B cell (primary cell): ENCODE results near the gene DEFB128. TPM values are rescaled to one million over a fixed set of nuclear protein-coding genes. Genes with fewer than 3 reads are reported as not detected.
"Not testable (repeated sequence)": the region's sequence is repeated elsewhere in the genome, so short reads cannot be mapped to it uniquely, and the experiment has no call there.

Experiments used
- ATAC-seq: fragments of 200-7000 bp; cut with Tn5 transposase; one replicate; pipeline ENCODE4 v1.10.0; 2021; ENCODE audit warnings: low read depth, mild to moderate bottlenecking, moderate number of reproducible peaks, moderate library complexity
- CTCF ChIA-PET: fragments of 350-600 bp; sonication (Branson Sonifier 250); formaldehyde crosslinking; loops from one replicate; lab custom pipeline; 2021; ENCODE audit warnings: antibody characterized with exemption, inconsistent platforms; lab: Charles Lee
- POLR2A ChIA-PET: fragments of 350-600 bp; sonication (Branson Sonifier 250); formaldehyde crosslinking; loops from one replicate; lab custom pipeline; 2021; ENCODE audit warnings: antibody characterized with exemption; lab: Charles Lee
- DNase-seq: peaks from one replicate; pipeline ENCODE4 v3.0.0; 2013
- H2AFZ ChIP-seq: 2 replicates; pipeline ENCODE4 v1.6.1; 2012; ENCODE audit warnings: mild to moderate bottlenecking, low read depth, low read length; ENCODE audit not compliant: insufficient read depth, poor library complexity, severe bottlenecking
- H3K27ac ChIP-seq, 2 donors: 1 replicate in 1 of 2; 2 replicates in 1 of 2; pipeline ENCODE4 v1.5.1; 2012 to 2013; ENCODE audit warnings: low read length in 2 of 2, mild to moderate bottlenecking in 2 of 2, moderate library complexity in 1 of 2
- H3K27me3 ChIP-seq, 4 experiments: fragments of 200-600 bp in 1 of 4; sonication (generic) in 1 of 4; replicated peaks in 1 of 4; 1 replicate in 2 of 4; 2 replicates in 2 of 4; pipeline versions ENCODE4 v1.6.1 to v1.7.0; 2013 to 2016; ENCODE audit warnings: low read length in 3 of 4, mild to moderate bottlenecking in 2 of 4, mixed read lengths in 1 of 4, moderate library complexity in 1 of 4; ENCODE audit not compliant: insufficient read depth in 4 of 4, control insufficient read depth in 3 of 4; ENCODE audit errors: control extremely low read depth in 1 of 4
- H3K36me3 ChIP-seq, 2 experiments: replicated peaks in 1 of 2; 1 replicate in 1 of 2; 2 replicates in 1 of 2; pipeline versions ENCODE4 v1.6.1 to v1.7.1; 2013; ENCODE audit warnings: low read length in 1 of 2; ENCODE audit not compliant: insufficient read depth in 2 of 2, control insufficient read depth in 1 of 2; ENCODE audit errors: control extremely low read depth in 1 of 2, extremely low read depth in 1 of 2
- H3K4me1 ChIP-seq, 2 donors: fragments of 200-600 bp in 1 of 2; sonication (generic) in 1 of 2; 1 replicate in 1 of 2; 2 replicates in 1 of 2; pipeline versions ENCODE4 v1.5.1 to v1.6.1; 2013 to 2017; ENCODE audit warnings: low read length in 2 of 2; ENCODE audit not compliant: control insufficient read depth in 2 of 2, insufficient read depth in 2 of 2
- H3K4me2 ChIP-seq: replicated peaks from 2 replicates; pipeline ENCODE3; 2012; ENCODE audit warnings: mild to moderate bottlenecking, low read depth, low read length; ENCODE audit not compliant: poor library complexity, severe bottlenecking
- H3K4me3 ChIP-seq, 5 experiments: fragments of 200-600 bp in 1 of 5; sonication (generic) in 1 of 5; 1 replicate in 3 of 5; 2 replicates in 2 of 5; pipeline versions ENCODE4 v1.5.1 to v1.7.0; 2011 to 2016; ENCODE audit warnings: low read length in 4 of 5, mild to moderate bottlenecking in 4 of 5, low read depth in 2 of 5, control low read depth in 1 of 5, moderate library complexity in 1 of 5; ENCODE audit not compliant: insufficient read depth in 1 of 5; ENCODE audit errors: control extremely low read depth in 1 of 5, extremely low read depth in 1 of 5
- H3K79me2 ChIP-seq: fragments of 200-600 bp; sonication (generic); one replicate; pipeline ENCODE4 v1.6.0; 2016; ENCODE audit warnings: low read length; ENCODE audit not compliant: control insufficient read depth, insufficient read depth
- H3K9ac ChIP-seq: fragments of 200-600 bp; sonication (generic); 2 replicates; pipeline ENCODE4 v1.6.1; 2017; ENCODE audit warnings: mild to moderate bottlenecking, low read length, moderate library complexity
- H3K9me3 ChIP-seq, 3 donors: one replicate each; pipeline versions ENCODE4 v1.6.1 to v1.7.1; 2013; ENCODE audit warnings: low read length in 2 of 3; ENCODE audit not compliant: control insufficient read depth in 2 of 3, insufficient read depth in 1 of 3; ENCODE audit errors: control extremely low read depth in 1 of 3
- H4K20me1 ChIP-seq: 2 replicates; pipeline ENCODE4 v1.6.0; 2012; ENCODE audit warnings: mild to moderate bottlenecking, low read length; ENCODE audit not compliant: insufficient read depth, control insufficient read depth, poor library complexity, severe bottlenecking
- H3K27ac Mint-ChIP-seq: one replicate; pipeline ENCODE4 v1.8.0; 2021; ENCODE audit warnings: mixed read lengths
- H3K27me3 Mint-ChIP-seq: one replicate; pipeline ENCODE4 v1.8.0; 2021; ENCODE audit warnings: mixed read lengths
- H3K4me1 Mint-ChIP-seq: one replicate; pipeline ENCODE4 v1.8.0; 2021; ENCODE audit warnings: mixed read lengths
- H3K4me3 Mint-ChIP-seq: one replicate; pipeline ENCODE4 v1.8.0; 2021; ENCODE audit warnings: mixed read lengths
- H3K9me3 Mint-ChIP-seq: one replicate; pipeline ENCODE4 v1.8.0; 2022; ENCODE audit warnings: mixed read lengths; ENCODE audit not compliant: insufficient read depth
- EZH2 ChIP-seq: IDR thresholded peaks from 2 replicates; pipeline ENCODE4 v1.6.1; 2012; ENCODE audit warnings: borderline replicate concordance, low read depth, mild to moderate bottlenecking, moderate library complexity, low read length; ENCODE audit not compliant: insufficient read depth, poor library complexity, severe bottlenecking
- WGBS: methylation state at CpG from one replicate; pipeline ENCODE4 v1.1.5; 2013; ENCODE audit warnings: missing lambda C conversion rate; ENCODE audit not compliant: insufficient coverage; 5-methylcytosine and 5-hydroxymethylcytosine counted together
- intact Hi-C: fragments of 100-400 bp; cut with micrococcal nuclease; formaldehyde crosslinking; loops from one replicate; pipeline ENCODE4 v1.10.0; 2022
- polyA plus RNA-seq: library from polyadenylated mRNA; depleted of rRNA; stranded (reverse); fragments of >200 nt; gene quantifications from 2 replicates; pipeline ENCODE4 v1.2.3, GENCODE V29; 2012
- total RNA-seq, 2 donors: library from RNA; stranded (reverse); fragments of 120-200 nt in 1 of 2; gene quantifications; 1 replicate in 1 of 2; 2 replicates in 1 of 2; pipeline versions ENCODE4 v1.2.3 to v1.2.4, GENCODE V29; 2013 to 2022
- TF ChIP-seq, protein P1 (sequence below): fragments of 200-600 bp; IDR thresholded peaks from one replicate; pipeline ENCODE4 v1.8.0; 2022; ENCODE audit warnings: antibody characterized with exemption, mild to moderate bottlenecking

The DEFB128 gene
- total and polyA plus RNA-seq, 2 donors (not counting 1 experiment from before 2014, with no cell fraction given) = not detected

DNA sequence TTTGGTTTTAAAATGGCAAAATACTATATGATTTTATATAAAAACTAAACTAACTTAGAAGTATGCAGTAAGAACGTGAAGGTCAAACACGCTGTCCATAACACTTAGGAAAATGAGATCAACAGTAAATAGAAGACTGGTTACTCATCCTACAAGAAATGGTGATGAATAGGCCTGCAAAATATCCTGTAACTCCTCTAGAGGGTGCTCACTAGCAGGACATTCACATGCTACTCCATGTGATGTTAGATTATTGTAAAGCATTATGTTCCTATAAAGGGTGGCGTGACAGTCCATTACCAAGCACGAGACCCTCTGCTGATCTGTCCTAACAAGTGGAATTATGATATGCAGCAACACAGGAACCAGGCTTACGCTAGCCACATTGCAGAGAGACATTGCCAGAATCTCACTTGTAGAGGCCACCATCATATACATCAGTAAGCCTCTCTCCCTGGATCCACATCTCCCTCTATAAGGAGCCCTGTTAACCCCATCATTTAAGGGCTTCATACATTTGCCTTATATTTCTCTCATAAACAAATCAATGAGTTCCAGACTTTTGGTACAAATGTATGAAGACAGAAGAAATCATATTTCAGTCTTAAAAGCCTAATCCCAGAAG is 19.5 kb upstream of the DEFB128 start:
- Histone ChIP-seq H3K36me3 (no peaks in the 10 kb centered on the region), H3K79me2 (no peaks in the 10 kb centered on the region), H3K27ac (no peak overlapping the region), H3K4me2 (no peak overlapping the region), H3K9me3 (no peaks in the 10 kb centered on the region), H4K20me1 (no peaks in the 10 kb centered on the region), H3K9ac (no peak overlapping the region), H2AFZ (no peak overlapping the region), H3K4me1 (no peaks in the 10 kb centered on the region), H3K4me3 (no peak overlapping the region), H3K27me3 (no peaks in the 10 kb centered on the region)
- POLR2A ChIA-PET = no interaction called here
- peaks cover 22% of the 10 kb centered on the region for H3K27me3 Mint-ChIP-seq
- no peak overlapping the region for H3K27ac Mint-ChIP-seq
- TF ChIP-seq, protein P1, sequence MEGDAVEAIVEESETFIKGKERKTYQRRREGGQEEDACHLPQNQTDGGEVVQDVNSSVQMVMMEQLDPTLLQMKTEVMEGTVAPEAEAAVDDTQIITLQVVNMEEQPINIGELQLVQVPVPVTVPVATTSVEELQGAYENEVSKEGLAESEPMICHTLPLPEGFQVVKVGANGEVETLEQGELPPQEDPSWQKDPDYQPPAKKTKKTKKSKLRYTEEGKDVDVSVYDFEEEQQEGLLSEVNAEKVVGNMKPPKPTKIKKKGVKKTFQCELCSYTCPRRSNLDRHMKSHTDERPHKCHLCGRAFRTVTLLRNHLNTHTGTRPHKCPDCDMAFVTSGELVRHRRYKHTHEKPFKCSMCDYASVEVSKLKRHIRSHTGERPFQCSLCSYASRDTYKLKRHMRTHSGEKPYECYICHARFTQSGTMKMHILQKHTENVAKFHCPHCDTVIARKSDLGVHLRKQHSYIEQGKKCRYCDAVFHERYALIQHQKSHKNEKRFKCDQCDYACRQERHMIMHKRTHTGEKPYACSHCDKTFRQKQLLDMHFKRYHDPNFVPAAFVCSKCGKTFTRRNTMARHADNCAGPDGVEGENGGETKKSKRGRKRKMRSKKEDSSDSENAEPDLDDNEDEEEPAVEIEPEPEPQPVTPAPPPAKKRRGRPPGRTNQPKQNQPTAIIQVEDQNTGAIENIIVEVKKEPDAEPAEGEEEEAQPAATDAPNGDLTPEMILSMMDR = peak; percentile 74
- no peak for TF ChIP-seq EZH2
- CTCF ChIA-PET = interaction anchor here (0.9 to 4.9 kb wide), 6 partner anchors 15 to 124 kb away, joined by 3 to 27 read pairs (median 11); partner anchors contain the start of gene DEFB129
- no peaks in the 10 kb centered on the region for H3K9me3 Mint-ChIP-seq
- H3K4me3 Mint-ChIP-seq = no peak overlapping the region
- ATAC-seq (peak; percentile 56), DNase-seq (peak; percentile 66)
- intact Hi-C loops = loop anchor here (1.0 kb wide), 2 partner anchors 58 to 121 kb away; no protein-coding TSS in a partner anchor
- no peaks in the 10 kb centered on the region for H3K4me1 Mint-ChIP-seq
- 61% methylated on average over 3 of the region's 5 CpGs for WGBS

GRCh38 chr20:203630-204029 is 14.1 kb upstream of the DEFB128 start:
- CTCF ChIA-PET = interaction anchor here (1.2 to 2.9 kb wide), 2 partner anchors 64 to 127 kb away, joined by 3 to 10 read pairs; no protein-coding TSS in a partner anchor

More at GRCh38 chr20:203630-204029, 14.1 kb upstream of the DEFB128 start:
- H3K36me3 ChIP-seq, H3K4me1 ChIP-seq, H3K4me1 Mint-ChIP-seq, H3K27me3 ChIP-seq, POLR2A ChIA-PET, H3K9me3 ChIP-seq, ATAC-seq, H3K9ac ChIP-seq, H3K27ac ChIP-seq, DNase-seq, H3K79me2 ChIP-seq, H3K27ac Mint-ChIP-seq, intact Hi-C loops, H3K4me2 ChIP-seq, H3K4me3 Mint-ChIP-seq, H3K4me3 ChIP-seq, H2AFZ ChIP-seq, H3K9me3 Mint-ChIP-seq, H4K20me1 ChIP-seq: not testable (repeated sequence)
- WGBS = no CpG with 5 or more reads among the region's 4 CpGs
- H3K27me3 Mint-ChIP-seq = peaks cover 40% of the 10 kb centered on the region
